Astrocyte of the cerebellum (primary cell): ENCODE measurements around the gene KIAA1191.

Source experiments
- DNase-seq: peaks from one replicate; pipeline ENCODE4 v3.0.0-alpha.2; 2011; ENCODE audit warnings: low read depth
- H3K4me3 ChIP-seq: 2 replicates; pipeline ENCODE4 v1.5.1; 2011; ENCODE audit warnings: mild to moderate bottlenecking, low read depth, low read length, moderate library complexity
- CTCF ChIP-seq: IDR thresholded peaks from 2 replicates; pipeline ENCODE4 v1.5.1; 2012; ENCODE audit warnings: low read length, low read depth, moderate library complexity, mild to moderate bottlenecking; ENCODE audit errors: missing control alignments
- in situ Hi-C: cut with HindIII; loops from 2 replicates; pipeline ENCODE4 v1.10.0; 2017; ENCODE audit warnings: low sequenced_read_pairs

Gene KIAA1191

GRCh38 chr5:176341325-176342157, 20.0 kb downstream of the KIAA1191 start:
- in situ Hi-C loops: no loop called here
- TF ChIP-seq CTCF: no peak
- H3K4me3 ChIP-seq: no peak overlapping the region
- DNase-seq: no peak

- no peak for DNase-seq
- in situ Hi-C loops: no loop called here
- TF ChIP-seq CTCF: no peak
- no peak overlapping the region for H3K4me3 ChIP-seq
Measured at GRCh38 chr5:176339304-176339703, 22.3 kb downstream of the KIAA1191 start.

GRCh38 chr5:176337913-176338312, 23.7 kb downstream of the KIAA1191 start:
- DNase-seq: no peak
- in situ Hi-C loops: no loop called here
- no peak overlapping the region for H3K4me3 ChIP-seq
- TF ChIP-seq CTCF: no peak

GRCh38 chr5:176334031-176334770, 27.4 kb downstream of the KIAA1191 start:
- H3K4me3 ChIP-seq: no peak overlapping the region
- in situ Hi-C loops: no loop called here
- no peak for DNase-seq
- TF ChIP-seq CTCF: no peak

- no peak overlapping the region for H3K4me3 ChIP-seq
- DNase-seq: no peak
- no peak for TF ChIP-seq CTCF
- in situ Hi-C loops: no loop called here
Measured at GRCh38 chr5:176320577-176320976, 41.0 kb downstream of the KIAA1191 start.

GRCh38 chr5:176319827-176320554, 41.6 kb downstream of the KIAA1191 start:
- in situ Hi-C loops: no loop called here
- H3K4me3 ChIP-seq: no peak overlapping the region
- DNase-seq: no peak

More at GRCh38 chr5:176319827-176320554, 41.6 kb downstream of the KIAA1191 start:
- TF ChIP-seq CTCF: peak; percentile 13
